K562 (cell line): ENCODE data around the gene OR2S2. TPM values are rescaled to one million over a fixed set of nuclear protein-coding genes. Genes with fewer than 3 reads are reported as not detected.

Experiments used
- ARHGAP35 ChIP-seq: fragments of 450-650 bp; IDR thresholded peaks from 2 replicates; pipeline ENCODE4 v1.6.1; 2018; ENCODE audit not compliant: partially characterized antibody
- ARID1B ChIP-seq: fragments of 450-650 bp; IDR thresholded peaks from 2 replicates; pipeline ENCODE4 v1.6.1; 2016; ENCODE audit warnings: antibody characterized with exemption, mild to moderate bottlenecking, inconsistent platforms
- ATF3 ChIP-seq, 2 experiments: fragments of 450-650 bp in 1 of 2; sonication (generic) in 1 of 2; formaldehyde crosslinking in 1 of 2; IDR thresholded peaks in 1 of 2; conservative IDR thresholded peaks in 1 of 2; 2 replicates each; pipeline versions ENCODE4 v1.6.1 to v1.8.1; 2016 to 2023; ENCODE audit warnings: mild to moderate bottlenecking in 2 of 2, moderate library complexity in 2 of 2, inconsistent platforms in 1 of 2, missing genetic modification reagents in 1 of 2
- CAMTA2 ChIP-seq: fragments of 250-450 bp; sonication (Bioruptor Pico); conservative IDR thresholded peaks from 2 replicates; pipeline ENCODE4 v1.5.1; 2022
- CCAR2 ChIP-seq: fragments of 200-400 bp; formaldehyde crosslinking; IDR thresholded peaks from 2 replicates; pipeline ENCODE4 v1.6.1; 2017; ENCODE audit warnings: mild to moderate bottlenecking, low read depth, low read length
- CCNT2 ChIP-seq: IDR thresholded peaks from 2 replicates; pipeline ENCODE4 v1.6.1; 2011; ENCODE audit warnings: borderline replicate concordance, low read depth, mild to moderate bottlenecking, moderate library complexity, mixed read lengths, low read length; ENCODE audit not compliant: insufficient read length; ENCODE audit errors: extremely low read depth
- CEBPB ChIP-seq: fragments of 450-650 bp; IDR thresholded peaks from 2 replicates; pipeline ENCODE4 v1.6.1; 2016; ENCODE audit warnings: missing genetic modification characterization, missing compliant biosample characterization
- DMBX1 ChIP-seq: fragments of 250-450 bp; sonication (Bioruptor Pico); IDR thresholded peaks from 2 replicates; pipeline ENCODE4 v1.8.0; 2022; ENCODE audit warnings: inconsistent platforms, mild to moderate bottlenecking, moderate library complexity, borderline replicate concordance
- ELF1 ChIP-seq: fragments of 200-800 bp; sonication (Bioruptor generic); IDR thresholded peaks from 2 replicates; pipeline ENCODE4 v1.6.1; 2016; ENCODE audit warnings: missing genetic modification characterization, missing compliant biosample characterization
- GTF2A2 ChIP-seq: IDR thresholded peaks from 2 replicates; pipeline ENCODE4 v1.6.1; 2016; ENCODE audit warnings: mild to moderate bottlenecking, missing genetic modification characterization, missing compliant biosample characterization
- ID3 ChIP-seq, 2 experiments: fragments of 250-450 bp in 1 of 2; fragments of 450-650 bp in 1 of 2; sonication (Bioruptor Pico) in 1 of 2; IDR thresholded peaks; 2 replicates each; pipeline versions ENCODE4 v1.6.1 to v1.8.0; 2016 to 2021; ENCODE audit warnings: mild to moderate bottlenecking in 2 of 2, moderate library complexity in 2 of 2, missing compliant biosample characterization in 1 of 2, missing genetic modification characterization in 1 of 2
- NELFE ChIP-seq: IDR thresholded peaks from 2 replicates; pipeline ENCODE4 v1.6.1; 2011; ENCODE audit warnings: mild to moderate bottlenecking; ENCODE audit not compliant: insufficient read depth, insufficient read length
- NR1H2 ChIP-seq: sonication (generic); formaldehyde crosslinking; IDR thresholded peaks from 2 replicates; pipeline ENCODE4 v1.4.0; 2020; ENCODE audit warnings: mild to moderate bottlenecking, missing genetic modification reagents
- STAT6 ChIP-seq: sonication (generic); formaldehyde crosslinking; IDR thresholded peaks from 2 replicates; pipeline ENCODE4 v1.8.1; 2023; ENCODE audit warnings: mild to moderate bottlenecking, missing genetic modification reagents
- SUPT5H ChIP-seq: fragments of 450-650 bp; IDR thresholded peaks from 2 replicates; pipeline ENCODE4 v1.6.1; 2016
- YBX1 ChIP-seq: fragments of 450-650 bp; IDR thresholded peaks from 2 replicates; pipeline ENCODE4 v1.7.1; 2016; ENCODE audit warnings: mild to moderate bottlenecking
- ZBTB26 ChIP-seq: fragments of 450-650 bp; formaldehyde crosslinking; IDR thresholded peaks from 2 replicates; pipeline ENCODE4 v1.4.0; 2022; ENCODE audit warnings: missing genetic modification characterization
- ZKSCAN1 ChIP-seq: fragments of 150-350 bp; IDR thresholded peaks from 2 replicates; pipeline ENCODE4 v1.6.1; 2016; ENCODE audit warnings: low read depth, low read length
- ZNF24 ChIP-seq: fragments of 450-650 bp; IDR thresholded peaks from 2 replicates; pipeline ENCODE4 v1.6.1; 2016
- ZNF512 ChIP-seq: IDR thresholded peaks from 2 replicates; pipeline ENCODE4 v1.6.1; 2016; ENCODE audit warnings: missing genetic modification characterization, missing compliant biosample characterization
- ZNF644 ChIP-seq: fragments of 200-800 bp; sonication (Bioruptor generic); IDR thresholded peaks from 2 replicates; pipeline ENCODE4 v1.6.1; 2016; ENCODE audit warnings: low read depth, missing genetic modification characterization, missing compliant biosample characterization
- polyA plus RNA-seq, 8 experiments: library from polyadenylated mRNA; depleted of rRNA in 4 of 8; stranded (reverse) in 5 of 8; unstranded in 3 of 8; fragments of >200 nt; fragmentation: Nextera tagmentation in 2 of 8; fragmentation: Illumina TruSeq in 1 of 8; extraction: Ambion mirVana in 2 of 8; extraction: Trizol in 1 of 8; gene quantifications; 2 replicates each; pipeline versions ENCODE4 v1.2.1 to v1.2.3, GENCODE V29; 2011 to 2014; ENCODE audit warnings: inconsistent platforms in 1 of 8, missing spikeins in 1 of 8
- total RNA-seq, 7 experiments: library from RNA; depleted of rRNA in 6 of 7; stranded (reverse); fragments of >200 nt in 6 of 7; fragmentation: Illumina TruSeq in 2 of 7; extraction: Trizol in 2 of 7; gene quantifications; 2 replicates each; pipeline versions ENCODE4 v1.2.1 to v1.2.3, GENCODE V29; 2011 to 2021; ENCODE audit warnings: low replicate concordance in 1 of 7

OR2S2 gene
- total and polyA plus RNA-seq, 9 of the 15 experiments (the other 6 are each of a cell fraction or from before 2014, with no cell fraction given): not detected

GRCh38 chr9:35918780-35919179 is 39.2 kb downstream of the OR2S2 start (continued):
- TF ChIP-seq ZBTB26 (CRISPR knock-in tag) (no peak), CEBPB (tag) (peak; percentile 81), ATF3 (IDR thresholded peaks at IDR 0.05) (peak; percentile 21), ATF3 (CRISPR knock-in tag; conservative IDR thresholded peaks at IDR 0.05) (no peak), ELF1 (tag) (no peak), DMBX1 (no peak), NELFE (no peak), STAT6 (CRISPR knock-in tag) (no peak), NR1H2 (CRISPR knock-in tag) (no peak), ARHGAP35 (no peak), GTF2A2 (tag) (no peak), CCAR2 (no peak), ARID1B (peak; percentile 78), CCNT2 (no peak), ZNF644 (tag) (no peak), ZNF512 (tag) (no peak), CAMTA2 (CRISPR knock-in tag) (no peak), YBX1 (no peak), ZNF24 (no peak), ID3 (CRISPR knock-in tag; IDR thresholded peaks at IDR 0.05) (no peak), ID3 (tag; IDR thresholded peaks at IDR 0.05) (0 out of 2 replicates have a peak, but pooled peaks have one; percentile 20), ZKSCAN1 (no peak), SUPT5H (no peak)
